Eye (tissue), 1 donor: ENCODE measurements around the gene SNTN.
A peak's percentile ranks its signal among the peaks of the same experiment; 100 is the strongest.
"Not testable (repeated sequence)": the region's sequence is repeated elsewhere in the genome, so short reads cannot be mapped to it uniquely, and the experiment has no call there.

ENCODE experiments used
- DNase-seq: peaks from one replicate; pipeline ENCODE4 v3.0.0-alpha.2; 2015

The SNTN gene

DNA sequence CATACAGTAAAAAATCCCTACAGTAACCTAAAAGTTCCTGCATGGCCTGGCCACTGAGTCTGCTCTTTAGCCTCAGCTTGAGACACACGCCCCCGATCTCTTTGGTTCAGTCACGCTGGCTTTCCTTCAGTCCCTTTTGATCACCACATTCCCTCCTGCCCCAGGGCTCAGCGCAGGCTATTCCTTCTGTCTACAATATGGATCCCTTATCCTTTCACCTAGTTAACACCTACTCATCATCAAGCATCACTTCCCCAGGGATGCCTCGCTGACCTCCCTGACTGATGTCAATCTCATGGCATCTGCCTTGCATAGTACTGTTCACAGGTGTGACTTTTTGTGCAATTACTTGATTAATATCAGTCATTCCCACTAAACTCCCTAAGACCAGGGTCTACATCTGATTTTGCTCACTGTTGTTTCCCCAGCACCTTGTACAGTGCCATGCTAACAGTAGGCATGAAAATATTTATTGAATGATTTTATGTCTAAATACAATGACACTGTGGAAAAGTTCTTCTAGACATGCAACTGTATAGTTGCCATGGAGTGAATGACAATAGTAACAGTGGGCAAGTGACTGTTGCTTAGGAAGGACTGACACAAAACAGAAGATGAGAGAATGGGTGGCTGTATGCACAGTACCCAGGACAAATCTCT lies at the start of gene SNTN:
Gene SNTN (plus strand): TSS at position 610 of the 660 bp plus-strand sequence. CDS start 13 bp downstream, at position 623.
- DNase-seq = no peak

GRCh38 chr3:63607716-63608115 lies 44.8 kb upstream of the SNTN start:
- DNase-seq = no peak

- no peak for DNase-seq
These were observed 43.1 kb upstream of the SNTN start for GRCh38 chr3:63609408-63609807.

GRCh38 chr3:63609834-63610233 lies 42.6 kb upstream of the SNTN start:
- DNase-seq = no peak

- DNase-seq = no peak
These were observed 41.1 kb upstream of the SNTN start for GRCh38 chr3:63611382-63611781.

- no peak for DNase-seq
These were observed 38.9 kb upstream of the SNTN start for GRCh38 chr3:63613561-63613960.

GRCh38 chr3:63617391-63617790 lies 35.1 kb upstream of the SNTN start:
- DNase-seq = no peak

DNA sequence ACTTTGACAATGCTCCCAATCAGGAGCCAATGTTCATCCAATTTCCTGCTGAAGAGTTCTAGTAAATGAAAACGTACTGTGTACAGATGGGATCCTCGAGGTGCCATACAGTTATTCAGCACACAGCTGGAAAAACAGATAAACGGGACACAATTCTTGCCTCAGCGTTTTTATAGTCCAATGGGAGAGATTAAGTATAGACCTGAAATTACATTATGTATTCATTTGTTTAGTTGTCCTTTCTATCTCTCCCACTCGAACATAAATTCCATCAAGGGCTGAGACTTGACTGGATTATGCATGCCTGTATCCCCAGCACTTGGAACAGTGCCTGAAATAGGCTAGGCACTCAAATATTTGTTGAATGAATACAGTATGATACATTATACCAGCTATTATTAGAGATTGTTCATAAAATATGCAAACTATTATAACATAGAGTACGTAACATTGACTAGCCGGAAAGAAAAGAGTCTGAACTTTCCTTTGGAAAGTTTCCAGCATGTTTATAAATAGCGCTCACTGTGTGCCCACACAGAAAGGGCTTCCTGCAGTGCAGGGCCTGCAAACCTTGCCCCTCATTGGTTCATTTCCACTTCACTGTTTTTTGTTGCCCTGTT lies 27.4 kb upstream of the SNTN start:
- DNase-seq = peak; percentile 35

GRCh38 chr3:63631670-63632069 lies 20.8 kb upstream of the SNTN start:
- no peak for DNase-seq

DNA sequence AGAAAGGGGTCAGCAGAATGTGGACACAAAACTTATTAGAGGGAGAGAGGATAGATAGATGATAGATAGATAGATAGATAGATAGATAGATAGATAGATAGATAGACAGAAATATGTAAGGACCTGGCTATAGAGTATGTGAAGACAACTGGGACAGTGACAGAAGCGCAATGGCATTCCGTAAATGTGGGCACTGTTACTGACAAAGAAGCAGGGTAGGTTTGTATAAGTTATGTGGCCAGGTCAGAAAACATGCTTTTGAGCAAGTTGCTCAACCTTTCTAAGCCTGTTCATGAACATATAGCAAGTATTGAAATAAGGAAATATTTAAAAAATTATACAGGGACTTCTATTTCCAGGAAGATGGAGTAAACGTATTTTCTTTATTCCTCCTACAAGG lies 17.3 kb upstream of the SNTN start:
- DNase-seq = no peak

GRCh38 chr3:63639806-63640205 lies 12.7 kb upstream of the SNTN start:
- DNase-seq = no peak

- no peak for DNase-seq
These were observed 10.0 kb upstream of the SNTN start for GRCh38 chr3:63642488-63642887.

DNA sequence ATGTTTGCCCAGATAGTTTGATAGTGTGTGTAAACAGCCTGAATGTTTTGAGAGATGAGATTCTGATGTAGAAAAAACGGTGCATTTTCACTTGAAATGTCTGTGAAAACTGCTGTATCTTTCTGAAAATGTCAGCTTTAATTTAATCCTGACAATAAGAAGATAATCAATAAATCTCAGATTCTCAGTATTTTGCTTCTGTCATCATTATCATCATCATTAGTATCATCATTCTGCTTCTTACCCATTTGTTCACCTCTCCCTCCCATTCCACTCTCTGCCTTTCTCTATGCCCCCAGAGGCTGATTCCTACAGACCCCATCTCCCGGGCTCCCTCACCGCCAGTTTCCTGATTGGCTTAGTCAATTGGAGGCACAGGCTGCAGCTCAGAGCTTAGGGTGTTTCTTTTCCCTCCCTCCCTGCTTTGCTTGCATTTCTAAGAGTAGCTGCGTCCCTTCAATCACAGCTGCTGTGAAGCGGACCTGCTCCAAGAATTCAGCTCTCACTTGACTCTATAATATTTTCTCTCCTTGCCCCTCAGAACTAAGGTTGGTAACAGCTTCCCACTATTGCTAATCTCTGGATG lies 8.2 kb upstream of the SNTN start:
- peak; percentile 38 for DNase-seq

GRCh38 chr3:63644928-63645781 lies 7.3 kb upstream of the SNTN start:
- not testable (repeated sequence) for DNase-seq

DNA sequence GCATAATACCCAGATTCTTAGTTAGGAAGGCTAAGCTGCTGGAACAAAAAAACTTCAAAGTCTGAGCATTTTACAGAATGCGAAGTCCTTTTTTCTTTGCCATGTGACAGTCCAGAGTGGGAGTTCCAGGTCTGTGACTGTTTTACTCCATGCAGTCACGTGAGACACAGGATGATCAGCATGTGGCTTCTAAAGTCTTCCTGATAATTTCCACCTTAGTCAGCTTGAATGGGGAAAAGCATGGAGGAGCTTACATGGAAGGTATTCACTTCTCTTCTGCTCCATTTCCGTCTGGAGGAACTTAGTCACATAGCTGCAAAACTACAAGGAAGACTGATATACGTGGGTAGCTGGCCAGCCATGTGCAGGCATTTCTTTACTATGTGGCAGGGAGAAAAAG lies 1.7 kb downstream of the SNTN start:
- no peak for DNase-seq

GRCh38 chr3:63654931-63655330 lies 2.5 kb downstream of the SNTN start:
- DNase-seq = no peak

DNA sequence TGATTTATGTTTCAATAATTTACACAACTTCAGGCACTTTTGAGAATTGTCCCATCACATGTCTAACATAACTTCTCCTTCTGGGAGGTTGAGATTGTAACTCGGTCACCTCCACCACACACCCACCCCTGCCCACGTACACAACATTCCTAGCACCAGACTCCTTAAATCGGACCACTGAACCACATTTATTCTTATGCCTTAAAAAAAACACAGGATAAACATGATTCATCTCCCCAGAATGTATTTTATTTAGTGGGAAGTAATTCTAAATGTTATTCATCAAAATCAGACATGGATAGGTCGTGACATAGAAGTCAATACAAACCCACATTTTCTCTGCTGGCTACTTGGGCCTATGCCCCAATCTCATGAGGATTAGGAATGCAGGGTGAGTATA lies 3.0 kb downstream of the SNTN start:
- no peak for DNase-seq

GRCh38 chr3:63656786-63657185 lies 4.3 kb downstream of the SNTN start:
- DNase-seq = no peak

DNA sequence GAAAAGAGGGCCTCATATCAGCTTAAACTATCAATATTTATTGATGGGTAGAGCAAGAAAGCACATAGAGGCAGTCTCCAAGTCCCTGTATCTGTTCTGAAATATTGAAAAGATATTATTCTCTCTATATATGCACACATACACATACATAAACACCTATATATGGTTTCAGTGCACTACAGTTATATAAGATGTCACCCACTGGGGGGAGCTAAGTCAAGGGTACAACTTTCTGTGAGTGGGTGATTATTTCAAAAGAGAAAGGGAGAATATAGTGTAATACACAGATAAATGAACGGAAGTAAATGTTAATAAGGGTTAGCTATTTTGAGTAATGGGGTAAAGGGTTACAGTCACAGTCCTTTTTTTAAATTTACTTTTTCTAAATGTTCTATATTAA lies 8.8 kb downstream of the SNTN start:
- no peak for DNase-seq

- no peak for DNase-seq
These were observed 9.5 kb downstream of the SNTN start for GRCh38 chr3:63662011-63662410.

DNA sequence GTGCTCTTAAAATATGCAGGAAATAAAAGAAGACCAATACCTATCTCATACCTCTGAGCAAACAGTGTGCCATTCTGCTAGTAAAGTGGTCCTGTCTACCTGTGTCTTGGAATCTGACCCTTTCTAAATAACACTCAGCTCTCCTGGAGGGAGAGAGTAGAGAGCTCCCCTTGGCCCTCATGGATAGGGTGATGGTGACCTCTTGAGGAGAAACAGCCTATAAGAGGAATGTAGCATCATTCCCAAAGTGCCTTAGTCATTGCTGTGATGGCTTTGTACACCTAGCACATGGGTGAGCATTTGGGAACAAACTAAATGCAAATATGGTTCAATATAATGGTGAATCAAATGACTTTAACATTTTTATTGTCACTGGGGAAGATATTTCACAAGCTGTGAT lies 10.0 kb downstream of the SNTN start:
- no peak for DNase-seq

- DNase-seq = no peak
These were observed 18.1 kb downstream of the SNTN start for GRCh38 chr3:63670544-63670943.

DNA sequence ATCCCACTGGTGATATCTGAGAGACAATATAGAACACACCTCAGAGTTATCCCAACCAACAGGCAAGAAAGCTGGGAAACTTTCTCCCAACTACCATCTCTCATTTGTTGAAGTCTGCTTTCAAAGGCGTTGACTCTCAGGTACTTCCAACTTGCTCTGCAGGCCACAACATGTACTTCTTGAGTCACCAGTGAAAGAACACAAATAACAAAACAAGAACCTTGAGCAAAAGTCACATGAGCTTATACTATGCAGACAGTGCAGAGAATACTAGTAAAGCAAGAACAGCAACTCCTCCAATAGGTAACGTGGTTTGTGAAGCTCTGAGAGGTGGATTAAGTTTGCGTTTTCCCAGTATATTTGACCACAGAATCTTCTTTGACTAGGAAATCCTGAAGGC lies 20.6 kb downstream of the SNTN start:
- no peak for DNase-seq

GRCh38 chr3:63674586-63674985 lies 22.1 kb downstream of the SNTN start:
- no peak for DNase-seq
